Measurements from ENCODE around the gene MRPL37.
"Not testable (repeated sequence)": the region's sequence is repeated elsewhere in the genome, so short reads cannot be mapped to it uniquely, and the experiment has no call there.

The MRPL37 gene

DNA sequence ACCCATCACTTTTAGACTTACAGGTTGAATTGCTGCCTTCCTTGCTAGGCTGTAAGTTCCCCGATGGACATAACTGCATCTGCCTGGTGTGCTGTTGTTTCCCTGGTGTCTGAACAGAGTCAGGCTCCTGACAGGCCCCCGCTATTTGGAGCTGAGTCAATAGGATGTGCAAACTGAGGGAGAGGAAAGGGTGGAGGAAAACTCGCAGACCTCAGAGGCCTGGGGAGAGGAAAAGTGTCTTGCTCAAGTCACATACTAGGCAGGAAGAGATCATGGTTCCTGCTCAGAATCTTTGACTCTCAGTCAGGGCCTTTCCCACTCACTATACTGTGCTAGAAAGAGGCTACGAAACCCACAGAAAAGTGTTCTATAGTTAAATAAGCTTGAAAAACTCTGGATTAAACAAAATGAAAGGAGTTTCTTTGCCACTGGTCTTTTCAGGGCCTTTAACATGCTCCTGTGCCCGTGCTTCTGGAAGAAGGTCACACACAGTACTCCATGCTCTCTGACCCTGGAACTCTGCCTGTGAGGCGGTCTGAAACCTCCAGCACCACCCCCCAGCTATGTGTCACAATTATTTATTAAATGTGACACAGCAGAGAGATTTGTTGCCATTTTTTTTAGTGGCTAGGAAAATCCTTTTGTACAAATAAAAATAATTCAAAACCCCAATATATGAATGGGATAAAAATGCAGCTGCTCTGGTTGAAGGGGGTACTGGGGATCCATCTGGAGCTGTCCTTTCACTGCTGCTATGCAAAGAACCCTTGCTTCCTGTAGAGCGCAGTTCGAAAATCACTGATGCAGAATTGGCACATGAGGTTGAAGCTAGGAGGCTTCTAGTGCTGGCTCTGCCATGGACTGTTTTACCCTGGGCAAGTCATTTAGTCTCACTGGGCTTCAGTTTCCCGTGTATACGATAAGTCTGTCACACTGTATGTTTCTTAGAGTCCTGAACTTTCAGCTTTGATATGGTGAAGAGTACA is 27.1 kb upstream of the MRPL37 start:
- no peak for DNase-seq (ENCODE audit: low read depth in 2 of 2)

DNA sequence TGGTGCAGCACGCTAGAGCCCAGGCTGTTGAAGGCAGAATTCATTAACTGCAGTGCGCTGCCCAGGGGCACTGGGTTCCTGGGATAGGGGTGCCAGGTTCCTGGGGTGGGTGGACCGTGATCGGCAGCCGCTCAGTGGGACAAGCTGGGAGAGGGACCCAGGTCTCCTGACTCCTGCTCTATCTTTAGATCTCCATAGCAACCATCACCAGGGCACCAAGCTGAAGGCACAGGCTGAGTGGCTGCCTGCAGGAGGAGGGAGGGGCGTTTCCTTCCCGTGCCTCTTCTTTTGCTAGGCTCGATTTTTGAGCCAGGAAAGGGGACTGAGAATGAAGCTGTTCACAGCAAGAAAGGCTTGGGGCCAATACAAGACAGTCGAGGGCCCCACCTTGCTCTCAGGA is 26.3 kb upstream of the MRPL37 start:
- DNase-seq (ENCODE audit: low read depth in 2 of 2): no peak

DNA sequence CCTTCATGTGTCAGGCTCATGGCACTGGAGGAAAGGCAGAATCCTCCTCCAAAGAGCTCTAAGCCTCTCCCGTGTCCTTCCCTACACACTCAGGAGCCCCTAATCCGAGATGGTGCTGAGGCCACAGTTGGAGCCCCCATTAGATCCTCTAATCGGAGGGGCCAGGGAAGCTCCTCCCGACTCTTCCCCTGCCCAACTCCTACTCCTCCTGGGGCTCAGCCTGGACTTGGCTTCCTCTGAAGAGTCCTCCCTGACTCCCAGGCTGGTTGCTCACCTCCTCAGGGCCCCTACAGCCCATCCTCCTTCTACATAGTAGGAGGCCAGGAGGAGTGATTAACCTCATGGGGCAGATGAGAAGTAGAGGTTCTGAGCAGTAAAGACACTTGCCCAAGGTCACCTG is 25.9 kb upstream of the MRPL37 start:
- DNase-seq (ENCODE audit: low read depth in 2 of 2): no peak

DNA sequence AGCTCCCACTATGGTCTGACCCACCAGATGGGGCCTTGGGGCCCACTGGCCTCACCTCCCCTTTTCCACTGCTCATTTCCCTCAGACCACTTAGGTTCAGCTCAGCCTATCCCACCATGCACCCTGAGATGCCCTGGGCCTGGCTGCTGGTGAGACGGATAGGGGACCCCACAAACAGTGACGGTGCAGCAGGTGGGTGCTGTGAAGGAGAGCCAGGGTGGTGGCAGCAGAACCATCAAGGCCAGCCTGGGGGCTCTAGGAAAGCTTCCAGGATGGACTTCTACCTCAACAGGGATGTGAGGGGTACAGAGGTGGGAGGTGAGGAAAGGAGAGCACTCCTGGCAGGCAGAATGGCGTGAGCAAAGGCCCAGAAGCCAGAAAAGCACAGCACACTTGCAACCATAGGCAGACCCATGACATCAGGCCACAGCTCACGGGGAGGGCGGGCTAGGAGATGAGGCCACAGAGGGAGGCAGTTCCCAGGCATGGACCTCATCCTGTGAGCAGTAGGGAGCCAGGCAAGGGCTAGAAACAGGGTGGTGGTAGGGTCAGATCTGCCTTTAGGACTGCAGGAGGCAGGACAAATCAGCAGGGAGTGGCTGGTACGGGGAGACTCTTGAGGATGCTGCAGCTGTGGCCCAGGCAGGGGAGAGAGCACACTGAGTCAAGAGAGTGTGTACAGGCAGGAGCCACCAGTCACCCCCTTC is 23.2 kb upstream of the MRPL37 start:
- no peak for DNase-seq (ENCODE audit: low read depth in 2 of 2)

DNA sequence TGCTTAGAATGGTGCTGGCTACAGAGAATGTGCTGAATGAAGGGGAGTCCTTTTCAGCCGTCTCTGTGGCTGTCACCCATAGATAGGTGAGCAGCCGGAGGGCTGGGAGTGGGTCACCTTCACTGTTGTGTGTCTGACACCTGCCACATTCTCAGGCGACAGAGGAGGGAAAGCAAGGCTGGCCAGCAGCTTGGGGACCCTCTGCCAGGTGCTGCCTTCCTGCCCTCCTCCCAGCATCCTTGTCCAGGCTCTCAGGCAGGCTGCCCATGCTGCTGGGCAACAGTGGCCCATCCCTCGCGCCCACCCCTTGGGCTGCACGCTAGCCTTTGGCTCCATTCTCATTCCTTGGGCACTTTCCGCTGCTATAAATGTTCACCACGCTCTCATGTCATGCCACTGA is 22.2 kb upstream of the MRPL37 start:
- DNase-seq (ENCODE audit: low read depth in 2 of 2): no peak

DNA sequence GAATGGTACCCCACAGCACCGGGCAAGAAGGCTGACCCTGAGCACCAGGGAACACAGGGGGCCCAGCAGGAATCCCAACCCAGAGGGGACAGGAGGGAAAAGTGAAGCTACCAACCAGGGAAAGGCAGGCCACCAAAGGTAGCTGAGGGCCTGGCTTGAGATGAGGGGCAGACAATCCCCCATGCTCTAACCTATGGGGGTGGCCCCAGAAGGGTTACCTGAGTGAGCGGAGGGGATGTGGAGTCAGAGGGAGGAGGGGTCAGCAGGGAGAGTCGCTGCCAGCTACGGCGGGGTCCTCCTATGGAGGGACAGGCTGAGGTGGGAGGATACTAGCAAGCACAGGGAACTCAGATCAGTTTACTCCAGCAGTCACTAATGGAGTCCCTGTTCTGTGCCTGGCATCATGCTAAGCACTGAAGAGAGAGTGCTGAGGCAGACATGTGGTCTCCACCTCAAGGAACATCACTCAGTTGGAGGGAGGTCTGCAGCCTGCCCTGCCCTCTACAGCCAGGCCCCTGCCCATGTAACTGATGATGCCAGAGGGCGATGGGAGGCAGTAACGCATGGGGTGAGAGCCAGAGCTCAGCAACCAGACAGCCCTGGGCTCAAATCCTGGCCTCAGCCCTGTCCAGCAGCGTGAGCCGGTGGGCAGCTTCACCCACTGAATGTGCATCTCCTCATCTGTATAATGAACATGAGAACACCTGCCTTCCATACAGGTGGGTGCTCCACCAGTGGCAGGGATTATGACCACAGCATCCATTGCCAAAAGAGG is 21.5 kb upstream of the MRPL37 start:
- DNase-seq (ENCODE audit: low read depth in 2 of 2): no peak

DNA sequence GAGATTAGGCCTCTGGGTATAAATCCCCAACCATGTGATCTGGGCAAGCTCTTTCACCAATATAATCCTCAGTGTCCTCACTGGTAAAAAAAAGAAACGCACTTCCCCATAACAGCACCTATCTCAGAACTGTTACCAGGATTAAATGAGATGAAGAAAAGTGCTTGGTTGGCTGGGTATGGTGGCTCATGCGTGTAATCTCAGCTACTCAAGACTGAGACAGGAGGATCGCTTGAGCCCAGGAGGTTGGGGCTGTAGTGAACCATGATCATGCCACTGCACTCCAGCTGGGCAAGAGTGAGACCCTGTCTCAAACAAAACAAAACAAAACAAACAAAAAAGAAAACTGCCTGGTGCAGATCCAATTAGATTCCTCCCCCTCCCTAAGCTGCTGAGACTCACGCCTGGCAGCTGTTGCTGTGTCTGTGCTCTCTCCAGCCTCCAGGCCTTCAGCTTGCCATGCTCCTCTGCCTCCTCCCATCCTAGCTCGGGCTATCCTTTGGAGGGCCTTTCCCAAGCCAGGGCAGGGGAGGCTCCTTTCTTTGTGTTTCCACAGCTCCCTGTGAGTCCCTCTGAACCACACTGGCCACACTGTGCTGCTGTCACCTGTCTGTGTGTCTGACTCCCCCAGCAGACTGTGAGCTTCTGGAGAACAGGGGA is 19.1 kb upstream of the MRPL37 start:
- no peak for DNase-seq (ENCODE audit: low read depth in 2 of 2)

DNA sequence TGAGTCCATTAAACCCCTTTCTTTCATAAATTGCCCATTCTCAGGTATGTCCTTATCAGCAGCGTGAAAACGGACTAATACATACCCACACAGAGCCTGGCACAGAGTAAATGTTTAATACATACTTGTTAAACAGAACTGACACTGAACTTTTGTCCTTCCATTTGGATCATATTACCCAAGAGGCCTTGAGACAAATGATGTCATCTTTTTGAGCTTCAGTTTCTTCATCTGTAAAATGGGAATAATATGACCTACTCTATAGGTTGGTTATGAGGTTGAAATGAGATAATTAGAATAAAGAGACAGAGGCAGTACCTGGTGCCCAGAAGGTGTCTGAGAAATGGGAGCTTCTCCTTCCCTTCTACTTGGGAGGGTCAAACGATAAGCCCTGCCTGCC is 13.9 kb upstream of the MRPL37 start:
- DNase-seq (ENCODE audit: low read depth in 2 of 2): no peak

DNA sequence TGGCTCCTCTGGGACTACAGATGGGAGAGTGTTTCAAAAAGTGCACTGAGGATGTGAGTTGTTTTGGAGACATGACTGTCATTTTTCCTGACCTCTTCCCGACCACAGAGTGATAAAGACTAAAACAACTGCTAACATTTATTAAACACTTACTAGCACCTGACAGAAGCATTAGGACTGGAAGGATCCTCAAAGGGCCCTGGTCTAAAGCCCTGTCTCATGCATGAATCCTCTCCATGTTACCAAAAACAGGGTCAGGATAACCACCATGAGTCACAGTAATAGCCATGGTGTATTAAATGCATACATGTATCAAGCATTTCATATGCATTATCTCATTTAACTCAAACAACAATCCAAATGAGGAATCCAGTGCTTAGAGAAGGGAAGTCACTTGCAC is 11.7 kb upstream of the MRPL37 start:
- DNase-seq (ENCODE audit: low read depth in 2 of 2): no peak

DNA sequence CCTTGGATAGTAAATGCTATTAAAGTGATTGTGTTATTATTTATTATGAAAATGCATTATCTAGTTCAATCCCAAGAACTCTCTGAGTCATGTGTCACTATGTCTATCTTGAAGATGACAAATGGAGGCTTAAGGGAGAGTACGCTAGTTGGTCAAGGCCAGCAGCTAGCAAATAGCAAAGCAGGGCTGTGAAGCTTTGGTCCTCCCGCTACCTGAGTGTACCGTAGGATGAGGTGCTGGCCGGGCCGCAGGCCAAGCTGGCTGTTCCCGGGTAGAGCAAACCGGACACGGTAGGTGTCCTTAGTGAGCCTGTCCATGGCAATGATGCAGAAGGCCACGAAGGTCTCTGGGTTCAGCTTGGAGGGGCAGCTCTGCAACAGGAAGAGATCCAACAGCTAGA is 9.4 kb upstream of the MRPL37 start:
- DNase-seq (ENCODE audit: low read depth in 2 of 2): no peak

DNA sequence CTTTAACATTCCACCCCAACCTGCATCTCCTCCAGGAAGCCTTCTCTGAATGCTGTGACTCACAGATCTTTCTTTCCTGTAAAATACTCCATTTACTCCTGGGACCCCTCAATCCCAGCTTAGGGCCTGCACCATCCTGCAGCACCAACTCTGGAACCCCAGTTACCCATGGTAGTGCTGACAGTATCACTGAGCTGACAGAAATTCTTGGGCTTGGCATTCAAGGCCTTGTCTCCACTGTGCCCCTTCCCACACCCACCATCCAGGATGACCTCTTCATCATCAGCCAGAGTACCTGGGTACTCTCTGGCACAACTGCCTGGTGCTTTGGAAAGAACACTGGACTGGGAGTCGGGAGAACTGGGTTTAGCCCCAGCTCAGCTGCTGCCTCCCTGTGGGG is 8.4 kb upstream of the MRPL37 start:
- no peak for DNase-seq (ENCODE audit: low read depth in 2 of 2)

DNA sequence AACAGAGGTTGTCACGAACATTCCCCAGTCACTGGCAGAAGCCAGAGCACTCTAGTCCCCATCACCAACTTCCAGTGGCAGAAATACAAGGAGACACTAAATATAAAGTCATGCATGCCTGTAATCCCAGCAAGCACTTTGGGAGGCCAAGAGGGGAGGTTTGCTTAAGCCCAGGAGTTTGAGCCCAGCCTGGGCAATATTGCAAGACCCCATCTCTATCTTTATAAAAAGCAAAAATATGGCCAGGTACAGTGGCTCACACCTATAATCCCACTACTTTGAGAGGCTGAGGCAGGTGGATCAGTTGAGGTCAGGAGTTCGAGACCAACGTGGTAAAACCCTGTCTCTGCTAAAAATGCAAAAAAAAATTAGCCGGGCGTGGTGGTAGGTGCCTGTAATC is 6.5 kb upstream of the MRPL37 start:
- no peak for DNase-seq (ENCODE audit: low read depth in 2 of 2)

DNA sequence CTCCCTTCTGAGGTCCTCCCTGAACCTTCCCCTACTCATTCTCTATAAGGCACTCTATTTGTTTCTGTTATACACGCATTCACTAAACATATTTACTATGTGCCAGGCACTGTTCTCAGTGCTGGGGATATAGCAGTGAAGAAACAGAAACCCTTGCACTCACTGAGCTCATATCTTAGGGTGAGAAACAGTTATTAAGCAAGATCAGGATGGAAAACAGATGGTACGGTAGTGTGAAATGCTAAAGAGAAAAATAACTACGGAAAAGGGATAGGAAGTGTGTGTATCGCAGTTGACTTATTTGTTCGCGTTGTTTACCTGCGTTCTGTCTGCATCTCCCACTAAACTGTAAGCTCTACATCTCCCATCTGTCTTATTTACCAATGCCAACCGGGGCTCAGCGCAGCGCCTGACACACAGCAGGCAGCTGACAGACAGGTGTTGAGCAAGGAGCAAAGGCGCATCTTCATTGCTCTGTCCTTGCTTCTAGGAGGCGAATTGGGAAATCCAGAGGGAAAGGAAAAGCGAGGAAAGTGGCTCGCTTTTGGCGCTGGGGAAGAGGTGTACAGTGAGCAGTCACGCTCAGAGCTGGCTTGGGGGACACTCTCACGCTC is 709 bp upstream of the MRPL37 start:
- no peak for DNase-seq (ENCODE audit: low read depth in 2 of 2)

DNA sequence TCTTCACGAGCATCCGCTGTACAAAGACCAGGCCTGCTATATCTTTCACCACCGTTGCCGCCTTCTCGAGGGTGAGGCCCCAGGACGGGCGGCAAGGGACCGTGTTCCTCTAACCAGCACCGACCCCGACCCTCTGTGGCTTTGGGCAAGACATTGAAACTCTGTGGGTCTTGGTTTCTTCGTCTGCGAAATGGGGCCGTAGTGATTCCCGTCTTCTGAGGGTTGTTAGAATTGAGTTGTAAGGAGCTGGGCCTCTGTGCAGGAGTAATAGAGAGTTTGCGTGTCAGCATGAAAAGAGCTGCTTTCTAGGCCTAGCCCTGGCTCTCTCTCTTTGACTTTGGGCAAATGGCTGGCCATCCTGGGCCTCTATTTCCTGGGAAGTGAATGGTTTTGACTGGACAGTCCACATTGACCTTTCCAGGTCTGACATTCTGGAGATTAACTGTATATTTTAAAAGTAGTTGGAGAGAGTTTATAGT is 591 bp downstream of the MRPL37 start:
- no peak for DNase-seq (ENCODE audit: low read depth in 2 of 2)

DNA sequence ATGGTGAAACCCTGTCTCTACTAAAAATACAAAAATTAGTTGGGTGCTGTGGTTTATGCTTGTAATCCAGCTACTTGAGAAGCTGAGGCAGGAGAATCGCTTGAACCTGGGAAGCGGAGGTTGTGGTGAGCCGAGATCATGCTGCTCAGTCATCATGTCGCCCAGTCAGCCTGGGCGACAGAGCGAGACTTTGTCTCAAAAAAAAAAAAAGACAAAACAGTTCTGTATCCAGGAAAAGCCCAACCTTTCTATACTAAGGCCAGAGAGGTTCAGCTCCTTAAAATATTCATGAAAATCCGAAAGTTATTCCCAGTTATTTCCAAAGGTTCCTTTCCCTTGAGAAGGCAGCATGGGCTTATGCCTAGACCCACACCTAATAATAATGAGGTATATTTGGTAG is 4.2 kb downstream of the MRPL37 start:
- no peak for DNase-seq (ENCODE audit: low read depth in 2 of 2)

DNA sequence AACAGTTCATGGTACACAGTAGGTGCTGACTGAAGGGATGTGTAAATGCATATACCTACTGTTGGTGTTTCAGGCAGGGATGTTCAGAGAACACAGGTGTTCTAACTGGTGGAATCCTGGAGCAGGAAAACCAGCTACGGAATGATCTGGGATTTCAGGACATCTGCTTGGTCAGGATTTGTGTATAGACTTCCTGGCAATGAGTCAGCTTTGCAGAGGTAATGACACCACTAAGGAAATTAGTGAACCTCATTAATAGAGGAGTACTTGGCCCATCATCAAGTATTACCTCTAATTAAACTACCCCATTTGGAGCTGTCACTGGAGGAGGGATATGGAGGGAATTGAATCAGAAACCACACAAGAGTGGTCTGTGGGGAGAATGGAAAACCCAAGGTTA is 7.3 kb downstream of the MRPL37 start:
- no peak for DNase-seq (ENCODE audit: low read depth in 2 of 2)

DNA sequence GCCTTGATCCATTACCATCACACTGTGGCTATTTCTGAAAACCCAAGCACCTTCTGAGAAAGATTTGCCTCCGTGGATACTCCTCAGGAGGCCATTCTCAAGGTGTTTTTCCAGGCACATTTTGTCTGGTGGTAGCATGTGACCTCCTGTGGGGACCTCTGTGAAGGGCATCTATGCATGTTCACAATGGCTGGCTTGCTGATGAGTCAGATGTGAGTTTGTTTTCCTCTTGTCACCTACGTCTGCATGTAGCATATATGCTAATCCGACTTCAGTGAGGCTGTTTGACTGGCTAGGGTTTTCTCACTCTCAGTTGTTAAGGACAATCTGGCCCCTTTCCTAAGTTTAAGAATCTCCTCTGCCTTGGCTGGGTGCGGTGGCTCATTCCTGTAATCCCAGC is 7.9 kb downstream of the MRPL37 start:
- DNase-seq (ENCODE audit: low read depth in 2 of 2): not testable (repeated sequence)

DNA sequence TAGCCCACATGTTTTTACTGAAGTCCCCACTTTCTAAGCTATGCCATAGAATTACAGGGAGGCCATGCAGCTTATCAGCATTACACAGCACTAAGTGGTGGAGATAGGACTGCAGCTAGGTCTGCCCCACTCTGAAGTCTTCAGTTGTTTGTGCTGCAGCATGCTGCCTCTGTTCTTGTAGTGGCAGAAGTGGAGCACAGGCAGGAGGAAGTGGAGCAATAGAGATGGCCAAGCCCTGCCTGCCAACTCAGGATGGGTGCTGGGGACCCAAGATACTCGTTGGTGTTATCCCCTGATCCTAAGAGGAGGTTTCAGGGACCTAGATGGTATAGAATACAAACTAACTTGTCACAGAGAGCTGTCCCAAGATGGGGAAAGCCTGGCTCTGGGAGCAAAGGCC is 12.9 kb downstream of the MRPL37 start:
- DNase-seq (ENCODE audit: low read depth in 2 of 2): no peak

DNA sequence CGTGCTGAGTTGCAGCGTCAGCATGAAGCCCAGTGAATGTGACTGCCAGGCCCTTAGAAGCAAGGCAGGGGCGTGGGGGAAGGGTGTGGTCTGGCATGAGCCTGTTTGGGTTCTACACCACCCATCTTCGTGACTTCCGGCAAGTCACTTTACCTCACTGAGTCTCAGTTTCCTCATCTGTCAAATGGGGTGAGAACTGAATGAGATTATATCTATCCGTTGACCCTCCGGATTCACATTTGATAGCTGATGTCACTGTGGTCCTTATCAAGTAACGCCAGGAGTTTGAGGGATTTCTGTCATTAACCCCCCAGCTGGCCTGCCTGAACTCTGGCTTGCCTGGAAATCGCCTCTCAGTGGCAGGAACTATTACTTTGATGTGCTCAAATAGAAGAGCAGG is 15.6 kb downstream of the MRPL37 start:
- DNase-seq (ENCODE audit: low read depth in 2 of 2): no peak

DNA sequence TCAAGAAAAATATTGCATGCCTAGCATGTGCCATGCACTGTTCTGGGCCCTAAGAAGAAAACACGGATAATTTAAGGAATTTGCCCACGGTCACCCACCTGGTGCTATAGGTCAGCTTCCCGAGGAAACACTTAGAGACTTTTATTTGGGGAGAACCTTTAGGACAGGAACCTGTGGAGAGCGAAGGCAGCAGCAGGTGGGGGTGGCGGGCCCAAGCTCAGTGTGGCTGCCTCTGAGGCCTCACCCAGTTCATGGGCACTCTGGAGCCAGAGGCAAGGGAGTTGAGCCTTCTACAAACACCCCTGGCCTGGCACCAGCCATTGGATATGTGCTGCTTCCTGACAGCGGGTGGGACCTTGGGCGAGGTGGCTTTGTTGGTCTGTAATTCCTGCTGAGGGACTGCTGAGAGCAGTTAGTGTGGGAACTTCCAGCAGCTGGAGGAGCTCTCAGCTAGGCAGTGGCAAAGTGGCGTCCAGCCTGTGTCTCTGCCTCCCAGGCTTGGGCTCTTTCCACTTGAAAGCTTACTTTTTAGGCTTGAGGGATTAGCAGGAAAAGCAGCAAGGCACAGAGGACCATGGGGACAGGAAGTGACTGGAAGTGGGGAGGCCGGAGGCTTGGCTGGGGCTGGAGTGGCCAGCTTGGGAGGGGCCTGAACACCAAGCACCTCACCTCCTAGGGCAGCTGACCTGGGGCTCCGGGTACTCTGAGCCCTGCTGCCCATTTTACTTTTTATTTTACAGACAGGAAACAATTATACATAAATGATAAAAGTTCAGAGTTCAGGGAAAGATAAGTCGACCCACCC is 19.1 kb downstream of the MRPL37 start:
- no peak for DNase-seq (ENCODE audit: low read depth in 2 of 2)

DNA sequence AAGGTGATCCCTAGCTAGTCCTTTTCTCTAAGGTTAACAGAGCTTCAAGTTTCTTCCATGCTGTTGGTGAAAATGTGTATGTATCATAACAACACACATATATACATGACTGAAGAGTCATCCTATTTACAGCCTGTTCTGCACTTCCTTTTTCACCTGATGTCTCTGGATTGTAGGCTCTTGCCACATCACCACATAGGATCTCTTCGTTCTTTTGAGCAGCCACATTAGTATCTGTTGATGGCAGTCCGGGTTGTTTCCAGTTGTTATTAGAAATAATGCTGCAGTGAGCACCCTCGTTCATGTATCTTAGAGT is 19.7 kb downstream of the MRPL37 start:
- no peak for DNase-seq (ENCODE audit: low read depth in 2 of 2)
